Measurements from ENCODE around the gene GNG12.

The GNG12 gene

DNA sequence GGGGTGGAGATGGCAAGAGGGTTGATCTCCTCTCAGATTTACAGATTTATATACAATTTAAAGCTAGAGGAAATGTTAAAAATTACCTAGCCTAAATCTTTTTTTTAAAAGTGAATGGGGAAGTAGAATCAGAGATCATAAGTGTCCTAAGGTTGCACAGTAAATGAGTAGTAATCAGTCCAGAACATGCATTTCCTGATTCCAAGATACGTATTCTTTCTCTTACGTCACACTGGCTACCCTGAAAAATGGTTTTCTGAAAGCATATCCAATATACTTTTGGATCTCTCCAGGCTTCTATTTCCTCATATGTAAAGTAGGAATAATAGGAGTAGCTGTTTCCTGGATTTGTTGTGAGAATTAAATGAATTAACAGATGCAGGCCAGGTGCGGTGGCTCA, 136.6 kb downstream of the GNG12 start:
- DNase-seq, result no peak

DNA sequence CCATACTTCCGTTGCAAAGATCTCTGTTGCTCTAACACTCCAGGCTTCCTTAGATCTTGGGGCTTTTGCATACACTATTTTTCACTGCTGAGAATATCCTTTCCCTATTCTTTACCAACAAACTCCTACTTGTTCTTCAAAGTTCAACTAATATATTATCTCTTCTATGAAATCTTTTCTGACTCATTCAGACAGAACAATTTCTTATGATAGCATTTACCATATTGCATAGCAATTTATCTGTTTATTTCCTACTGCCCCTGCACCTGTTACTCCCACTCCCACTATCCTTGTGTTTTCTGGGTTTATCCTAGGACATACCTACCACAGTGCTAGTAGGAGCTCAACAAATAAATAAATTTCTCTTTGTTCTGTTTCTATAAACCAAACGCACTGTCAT, 137.3 kb downstream of the GNG12 start:
- no peak for DNase-seq

DNA sequence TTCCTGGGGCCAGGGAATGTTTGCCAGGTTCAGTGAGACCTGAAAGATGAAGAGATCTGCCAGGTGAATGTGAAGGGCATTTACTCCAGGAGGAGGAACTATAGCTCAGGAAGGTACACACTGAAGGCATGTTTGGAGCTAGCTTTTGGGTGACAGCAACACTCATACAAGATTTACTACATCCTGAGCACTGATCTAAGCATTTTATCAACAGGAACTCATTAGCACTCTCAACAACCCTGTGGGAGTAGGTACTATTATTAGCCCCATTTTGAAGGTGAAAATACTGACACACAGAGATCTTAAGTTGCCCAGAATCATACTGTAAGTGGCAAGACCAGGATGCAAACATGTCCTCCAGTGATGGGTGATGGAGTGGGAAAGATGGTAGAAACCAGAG, 141.6 kb downstream of the GNG12 start:
- DNase-seq, result no peak

DNA sequence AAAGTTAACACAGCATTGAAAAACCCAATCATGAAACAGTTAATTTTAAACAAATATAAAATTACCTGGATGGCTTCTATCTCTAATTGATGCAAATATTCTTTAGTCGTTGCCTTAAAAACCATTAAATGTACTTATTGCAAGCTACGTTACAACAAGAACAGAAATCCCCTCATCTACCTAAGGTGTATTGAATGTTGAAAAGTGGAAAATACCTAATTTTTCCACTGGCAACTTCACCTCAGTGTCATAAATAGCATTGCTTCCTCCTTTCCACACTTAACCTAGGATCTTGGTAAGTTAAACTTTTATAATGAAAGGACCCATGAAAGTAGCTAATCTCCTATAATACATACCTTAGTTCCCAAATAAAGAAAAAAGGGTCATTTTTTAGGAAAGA, 142.9 kb downstream of the GNG12 start:
- no peak for DNase-seq

DNA sequence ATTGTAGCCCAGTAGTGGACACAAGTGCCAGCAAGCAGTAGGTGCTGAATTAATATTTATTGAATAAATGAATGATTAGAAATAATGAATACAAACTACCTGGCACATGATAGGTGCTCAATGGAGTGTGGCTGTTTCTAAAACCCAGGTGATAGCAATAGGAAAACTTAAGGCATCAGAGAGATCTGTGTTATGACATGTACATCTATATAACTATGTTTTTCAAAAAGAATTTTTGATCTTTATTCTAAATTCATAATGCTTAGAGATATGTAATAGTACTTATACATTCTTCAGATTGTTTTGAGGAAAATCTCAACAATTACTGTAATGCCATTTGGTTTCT, 143.3 kb downstream of the GNG12 start:
- no peak for DNase-seq

DNA sequence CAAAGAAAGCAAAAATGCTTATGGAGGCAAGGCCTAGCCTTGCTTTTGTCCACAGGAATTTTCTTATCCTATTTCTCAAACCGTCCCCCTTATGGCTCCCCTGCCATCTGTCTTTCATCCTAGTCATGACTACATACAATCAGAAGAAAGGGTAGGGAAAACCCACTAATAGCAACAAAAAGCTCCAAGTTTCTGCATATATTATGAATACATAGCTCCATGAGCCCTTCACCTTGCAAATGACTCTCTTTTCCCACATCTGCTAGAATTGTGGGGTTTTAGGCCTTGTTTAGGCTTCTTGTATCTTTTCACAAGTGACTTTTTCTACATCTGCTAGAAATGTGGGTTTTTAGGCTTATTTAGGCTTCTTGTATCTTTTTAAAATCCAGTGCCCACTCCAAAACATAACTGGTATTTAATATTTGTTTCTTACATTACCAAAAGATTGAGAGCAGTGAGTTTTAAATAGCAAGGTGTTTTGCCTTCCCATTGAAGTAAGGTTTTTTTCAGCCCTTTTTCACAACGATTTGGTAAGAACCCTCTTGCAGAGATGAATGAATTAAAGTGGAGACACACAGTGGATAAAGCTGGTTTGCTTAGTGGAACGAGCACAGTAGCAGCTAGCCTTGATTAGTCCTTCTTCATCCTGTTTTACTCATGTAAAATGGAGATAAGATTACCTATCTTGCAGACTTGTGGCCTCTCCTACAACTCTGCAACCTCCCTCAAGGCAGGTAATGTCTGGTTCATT, 143.8 kb downstream of the GNG12 start:
- no peak for DNase-seq

DNA sequence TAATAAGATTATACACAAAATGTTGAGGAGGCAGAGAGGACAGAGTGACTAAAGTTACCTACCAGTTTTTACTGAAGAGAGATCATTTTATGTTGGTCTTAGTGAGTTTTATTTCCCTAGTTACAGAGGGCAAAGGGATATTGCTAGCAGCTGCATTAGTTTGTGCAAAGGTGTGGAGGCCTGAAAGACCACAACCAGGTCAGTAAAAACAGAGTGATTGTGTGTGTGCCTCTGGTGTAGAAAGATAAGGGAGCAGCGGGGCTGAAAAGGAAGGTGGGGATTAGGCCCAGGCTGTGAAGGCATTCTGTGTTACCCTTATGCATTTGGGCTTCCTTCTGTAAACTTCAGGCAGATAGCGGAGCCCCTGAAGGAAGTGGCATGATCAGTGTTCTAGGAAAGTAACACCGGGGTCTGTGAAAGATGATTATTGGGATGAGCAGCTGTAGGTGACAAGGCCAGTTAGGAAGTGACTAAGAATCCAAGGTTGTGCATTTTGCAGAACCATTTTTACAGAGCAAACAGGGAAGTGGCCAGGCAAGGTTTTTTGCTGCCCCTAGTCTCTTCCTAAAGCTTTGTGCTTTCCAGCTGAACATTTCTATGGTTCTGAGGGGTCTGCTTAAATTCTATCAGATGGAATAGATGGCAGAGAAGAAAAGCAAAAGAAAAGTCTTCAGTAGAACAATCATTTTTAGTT, 144.6 kb downstream of the GNG12 start:
- DNase-seq, result no peak

DNA sequence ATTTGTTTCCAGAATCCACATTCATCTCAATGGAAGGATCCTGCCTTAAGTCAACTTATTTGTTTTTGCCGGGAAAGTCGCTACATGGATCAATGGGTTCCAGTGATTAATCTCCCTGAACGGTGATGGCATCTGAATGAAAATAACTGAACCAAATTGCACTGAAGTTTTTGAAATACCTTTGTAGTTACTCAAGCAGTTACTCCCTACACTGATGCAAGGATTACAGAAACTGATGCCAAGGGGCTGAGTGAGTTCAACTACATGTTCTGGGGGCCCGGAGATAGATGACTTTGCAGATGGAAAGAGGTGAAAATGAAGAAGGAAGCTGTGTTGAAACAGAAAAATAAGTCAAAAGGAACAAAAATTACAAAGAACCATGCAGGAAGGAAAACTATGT, 145.6 kb downstream of the GNG12 start:
- DNase-seq, result no peak

DNA sequence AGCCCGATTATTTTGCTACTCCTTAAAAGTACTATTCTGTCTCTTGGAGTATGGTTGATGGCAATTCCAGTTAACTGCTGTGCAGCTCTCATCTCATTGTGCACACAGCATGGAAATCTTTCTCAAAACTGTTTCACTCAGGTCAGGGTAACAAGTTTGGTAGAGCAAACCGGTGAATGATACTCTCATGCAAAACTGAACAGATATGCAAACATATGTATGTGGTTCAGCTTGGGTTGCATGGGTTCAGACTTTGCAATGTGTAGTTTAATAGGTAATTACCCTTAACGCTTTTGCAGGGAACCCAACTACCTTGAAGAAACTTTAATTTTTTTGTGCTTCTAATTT, 146.1 kb downstream of the GNG12 start:
- no peak for DNase-seq

DNA sequence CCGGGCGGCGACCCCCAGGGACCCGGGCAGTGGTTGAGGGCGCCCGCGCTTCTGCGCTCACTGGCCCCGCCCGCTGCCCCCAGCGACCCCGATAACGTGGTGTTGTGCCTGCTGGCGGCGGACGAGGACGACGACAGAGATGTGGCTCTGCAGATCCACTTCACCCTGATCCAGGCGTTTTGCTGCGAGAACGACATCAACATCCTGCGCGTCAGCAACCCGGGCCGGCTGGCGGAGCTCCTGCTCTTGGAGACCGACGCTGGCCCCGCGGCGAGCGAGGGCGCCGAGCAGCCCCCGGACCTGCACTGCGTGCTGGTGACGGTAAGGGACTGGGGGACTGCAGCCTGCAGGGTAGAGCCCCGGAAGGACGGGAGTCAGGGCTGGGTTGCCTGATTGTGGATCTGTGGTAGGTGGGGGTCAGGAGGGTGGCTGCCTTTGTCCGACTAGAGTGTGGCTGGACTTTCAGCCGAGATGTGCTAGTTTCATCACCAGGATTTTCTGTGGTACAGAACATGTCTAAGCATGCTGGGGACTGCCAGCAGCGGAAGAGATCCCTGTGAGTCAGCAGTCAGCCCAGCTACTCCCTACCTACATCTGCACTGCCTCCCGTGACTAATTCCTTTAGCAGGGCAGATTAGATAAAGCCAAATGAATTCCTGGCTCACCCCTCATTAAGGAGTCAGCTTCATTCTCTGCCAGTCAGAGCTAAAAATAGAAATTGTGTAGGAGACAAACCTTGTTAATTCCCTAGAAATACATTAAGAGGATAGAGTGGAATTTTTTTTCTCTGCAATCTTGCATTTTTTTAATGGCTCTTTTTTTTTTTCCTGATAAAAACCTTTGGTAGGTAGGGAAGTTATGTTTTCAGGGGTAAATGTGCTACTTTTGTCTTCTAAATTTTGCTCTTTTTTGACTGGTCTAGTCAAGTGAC, 146.7 kb downstream of the GNG12 start:
- DNase-seq, result peak; percentile 51

DNA sequence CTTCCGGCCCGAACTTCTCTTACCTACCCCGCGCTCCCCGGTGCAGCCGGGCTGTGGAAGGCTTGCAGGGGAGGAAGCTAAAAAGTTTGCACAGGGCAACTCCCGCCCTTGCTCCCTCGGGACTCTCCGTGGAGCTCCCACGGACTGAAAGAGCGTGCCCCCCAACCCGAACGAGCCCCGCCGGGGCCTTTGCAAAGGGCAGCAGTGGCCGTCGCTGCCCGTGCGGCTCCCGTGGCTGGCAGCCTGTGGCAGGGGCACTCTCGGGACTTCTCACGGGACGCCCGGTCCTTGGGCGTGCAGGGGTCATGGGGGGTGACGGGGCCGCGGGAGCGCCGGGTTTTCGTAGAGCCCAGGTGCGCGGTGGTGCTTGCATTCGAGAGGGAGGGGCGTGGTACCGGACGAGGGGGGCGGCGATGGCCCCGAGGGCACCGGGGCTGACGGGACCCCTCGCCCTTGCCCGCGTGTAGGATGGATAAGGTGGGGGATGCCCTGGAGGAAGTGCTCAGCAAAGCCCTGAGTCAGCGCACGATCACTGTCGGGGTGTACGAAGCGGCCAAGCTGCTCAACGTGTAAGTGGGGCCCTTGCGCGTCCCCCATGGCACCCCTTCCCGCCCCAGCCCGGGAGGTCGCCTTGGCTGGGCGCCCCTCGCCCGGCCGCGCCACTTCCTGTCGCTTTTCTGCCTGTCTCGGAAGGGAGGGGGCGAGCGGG, 147.6 kb downstream of the GNG12 start:
- peak; percentile 48 for DNase-seq

DNA sequence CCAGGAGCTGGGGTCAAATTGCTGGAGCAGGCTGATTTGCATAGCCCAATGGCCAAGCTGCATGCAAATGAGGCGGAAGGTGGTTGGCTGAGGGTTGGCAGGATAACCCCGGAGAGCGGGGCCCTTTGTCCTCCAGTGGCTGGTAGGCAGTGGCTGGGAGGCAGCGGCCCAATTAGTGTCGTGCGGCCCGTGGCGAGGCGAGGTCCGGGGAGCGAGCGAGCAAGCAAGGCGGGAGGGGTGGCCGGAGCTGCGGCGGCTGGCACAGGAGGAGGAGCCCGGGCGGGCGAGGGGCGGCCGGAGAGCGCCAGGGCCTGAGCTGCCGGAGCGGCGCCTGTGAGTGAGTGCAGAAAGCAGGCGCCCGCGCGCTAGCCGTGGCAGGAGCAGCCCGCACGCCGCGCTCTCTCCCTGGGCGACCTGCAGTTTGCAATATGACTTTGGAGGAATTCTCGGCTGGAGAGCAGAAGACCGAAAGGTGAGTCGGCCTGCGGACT, 148.2 kb downstream of the GNG12 start, which contains the start of gene GADD45A:
GADD45A (plus strand) TSS at position 135 of the 491 bp plus-strand sequence; CDS start at position 429, 294 bp downstream.
- DNase-seq, result peak; percentile 93

DNA sequence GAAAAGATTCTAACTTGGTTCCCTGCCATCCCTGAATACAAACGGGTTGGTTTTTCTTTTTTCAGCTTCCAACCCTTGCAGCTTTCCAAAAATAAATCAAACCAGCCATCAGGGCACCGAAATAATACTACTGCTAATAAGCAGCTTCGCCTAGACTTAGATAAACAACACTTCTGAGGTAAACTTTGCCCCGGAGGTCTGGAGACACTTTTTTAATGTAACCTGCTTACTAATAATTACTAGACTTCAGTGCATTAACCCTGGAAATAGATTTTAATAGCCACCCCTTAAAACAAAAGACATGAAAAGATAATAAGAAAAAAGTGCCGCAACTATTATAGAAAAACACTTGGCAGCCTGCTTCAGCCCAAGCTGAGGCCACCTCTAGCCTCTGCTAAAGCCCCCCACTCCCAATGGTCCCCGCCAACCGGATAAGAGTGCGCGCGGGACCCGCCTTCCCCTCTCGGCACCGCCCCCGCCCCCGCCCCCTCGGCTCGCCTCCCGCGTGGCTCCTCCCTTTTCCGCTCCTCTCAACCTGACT, 148.7 kb downstream of the GNG12 start:
- peak; percentile 87 for DNase-seq

DNA sequence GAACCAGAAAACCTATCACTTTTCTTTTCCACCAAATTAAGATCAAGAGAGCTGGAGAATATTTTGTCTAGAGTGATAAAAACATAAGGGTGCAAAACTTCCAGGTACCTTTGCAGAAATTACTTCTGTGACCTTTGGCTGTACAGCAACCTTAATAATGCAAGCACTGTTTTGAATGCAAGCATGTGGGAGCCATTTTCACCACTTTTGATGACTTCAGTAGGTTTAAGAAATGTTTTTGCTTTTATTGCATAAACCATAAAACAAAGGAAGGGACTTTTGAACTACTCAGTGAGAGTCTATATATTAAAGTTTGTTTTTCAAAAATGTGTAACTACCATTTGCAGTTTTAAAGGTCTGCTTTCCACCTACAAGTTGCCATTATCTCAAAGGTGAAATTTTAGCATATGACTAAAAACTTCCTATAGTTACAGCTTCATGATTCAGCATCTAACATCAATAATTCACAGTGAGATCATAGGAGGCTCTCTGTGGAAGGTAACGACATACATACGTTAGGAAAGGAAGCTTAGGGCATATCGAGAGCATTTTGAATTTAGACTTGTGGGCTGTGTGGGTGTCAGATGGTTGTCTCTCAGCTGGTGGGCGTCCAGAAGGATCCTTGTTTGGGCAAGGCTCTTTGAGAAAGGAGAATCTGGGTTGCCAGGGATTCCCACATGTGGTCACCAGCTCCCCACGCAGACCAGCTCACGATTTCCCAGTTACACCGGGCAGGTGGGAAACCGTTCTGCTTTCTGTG, 149.3 kb downstream of the GNG12 start:
- no peak for DNase-seq

DNA sequence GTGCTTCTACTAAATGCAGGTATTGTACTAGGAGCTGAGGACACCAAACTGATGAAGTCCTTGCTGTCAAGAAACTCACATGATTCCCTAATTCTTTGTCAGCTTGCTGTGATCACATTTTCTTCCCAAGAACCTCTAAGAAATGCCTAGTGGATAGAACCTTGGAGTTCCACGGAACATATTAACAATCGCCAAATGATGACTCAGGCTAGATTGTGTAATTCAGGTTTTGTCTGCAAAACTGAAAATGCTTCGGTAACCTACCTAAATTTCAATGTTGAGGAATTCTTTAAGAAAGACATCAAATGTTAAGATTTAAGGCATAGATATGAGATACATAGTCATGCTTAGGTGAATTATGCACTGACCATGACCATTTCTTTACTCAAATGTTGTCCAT, 150.0 kb downstream of the GNG12 start:
- no peak for DNase-seq

DNA sequence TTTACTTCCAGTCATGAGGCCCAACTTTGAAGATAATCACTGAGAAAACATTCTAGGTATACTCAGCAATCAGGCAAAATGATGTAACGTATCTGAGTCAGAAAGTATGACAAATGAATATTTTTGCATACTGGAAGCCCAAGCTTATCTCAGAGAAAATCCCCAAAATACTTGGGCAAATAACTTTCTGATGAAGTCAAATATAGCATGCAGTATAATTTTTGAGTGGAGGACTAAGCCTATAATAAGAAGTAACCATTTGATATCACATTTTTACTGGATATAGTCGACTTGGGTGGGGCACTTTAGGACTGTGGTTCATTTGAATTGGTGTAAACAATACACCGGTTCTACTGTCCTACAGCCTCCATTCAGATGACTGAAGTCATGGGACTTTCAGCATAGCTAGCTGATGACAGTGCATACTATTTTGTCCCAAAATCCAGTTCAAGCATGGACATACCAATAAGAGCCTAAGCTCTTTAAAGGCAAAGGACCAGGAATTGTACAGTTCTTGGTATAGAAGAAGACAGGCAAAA, 150.5 kb downstream of the GNG12 start:
- no peak for DNase-seq

DNA sequence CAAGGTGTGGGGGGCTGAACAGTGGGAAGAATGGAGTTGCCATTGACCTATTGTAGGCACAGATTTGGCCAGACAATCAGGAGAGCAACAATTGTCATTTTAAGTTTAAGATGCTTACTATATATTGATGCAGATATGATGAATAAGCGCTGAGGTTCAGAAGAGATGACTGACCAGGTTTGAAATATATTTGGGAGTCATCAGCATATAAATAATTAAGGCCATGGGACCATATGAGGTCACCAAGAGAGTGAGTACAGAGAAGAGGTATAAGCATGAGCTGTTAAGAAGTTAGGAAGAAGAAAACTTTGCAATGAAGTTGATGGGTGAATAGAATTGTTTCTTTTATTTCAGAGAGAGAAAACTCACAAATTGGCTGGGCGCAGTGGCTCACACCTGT, 152.8 kb downstream of the GNG12 start:
- no peak for DNase-seq

DNA sequence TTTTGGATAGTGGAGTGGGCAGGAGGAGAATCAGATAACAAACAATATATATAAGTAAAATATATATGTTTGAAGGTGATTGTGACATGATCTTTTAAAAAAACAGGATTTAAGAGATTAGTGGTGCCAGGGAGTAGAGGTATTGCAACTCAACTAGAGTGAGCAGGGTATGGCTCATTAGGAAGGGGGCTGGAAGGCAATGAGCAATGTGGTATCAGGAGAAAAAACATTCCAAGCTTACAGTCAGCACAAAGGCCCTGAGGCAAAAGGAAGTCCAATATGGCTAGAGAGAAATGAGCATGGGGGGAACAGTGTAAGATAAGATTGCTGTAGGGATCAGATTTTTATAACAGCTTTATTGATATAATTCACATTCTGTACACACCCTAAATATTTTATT, 153.6 kb downstream of the GNG12 start:
- DNase-seq, result no peak

DNA sequence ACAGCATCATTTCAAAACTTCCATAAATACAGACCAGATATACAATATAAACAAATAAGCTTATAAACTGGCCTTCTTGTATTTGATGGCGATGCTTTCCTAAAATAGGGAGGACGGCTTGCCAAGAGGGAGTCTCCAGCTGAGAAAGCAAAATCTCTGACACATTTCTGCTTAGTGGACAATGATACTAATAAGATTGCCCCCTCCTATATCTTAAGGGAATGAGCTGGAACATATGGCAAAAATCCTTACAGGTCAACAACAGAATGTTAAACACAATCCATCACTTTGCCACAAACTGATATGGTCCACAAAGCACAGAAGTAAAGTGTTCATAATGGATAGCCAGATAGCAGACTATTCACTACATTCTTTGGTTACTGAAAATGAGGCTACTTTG, 155.3 kb downstream of the GNG12 start:
- DNase-seq, result no peak

DNA sequence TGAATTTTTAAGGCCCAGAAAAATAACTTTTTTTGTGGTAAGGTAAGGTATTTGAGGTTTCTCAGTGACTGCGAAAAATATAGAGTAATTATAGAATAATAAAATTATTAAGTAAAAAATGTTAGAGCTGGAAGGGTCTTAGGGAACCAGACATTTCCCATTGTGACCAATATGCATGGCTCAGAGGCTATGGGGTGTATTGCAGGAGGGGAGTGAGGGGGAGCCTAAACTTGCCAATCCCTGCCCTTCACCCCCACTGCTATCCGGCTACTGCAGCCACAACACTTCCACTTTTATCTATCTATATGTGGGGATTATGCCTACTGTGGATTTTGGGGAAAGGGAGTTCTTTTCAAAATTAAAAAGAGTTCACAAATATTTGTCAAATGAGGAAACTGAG, 155.9 kb downstream of the GNG12 start:
- DNase-seq, result no peak

DNA sequence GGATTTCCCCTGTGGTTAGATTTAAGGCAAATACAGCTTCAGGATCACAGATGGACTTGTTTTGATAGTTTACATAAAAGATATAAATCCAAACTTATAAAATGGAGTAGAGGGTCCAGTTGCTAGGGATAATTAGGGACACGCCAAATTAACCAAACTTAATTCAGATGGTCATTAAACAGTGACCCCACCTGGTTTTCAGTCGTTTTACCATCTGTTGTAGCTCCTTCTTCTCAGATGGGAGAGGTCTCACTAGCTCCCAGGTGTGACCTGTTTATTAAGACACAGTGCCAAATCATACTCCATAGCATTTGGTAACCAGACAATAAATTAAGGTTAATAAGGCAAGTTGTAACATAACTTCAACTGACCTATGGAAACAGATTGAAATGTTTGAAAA, 156.3 kb downstream of the GNG12 start:
- no peak for DNase-seq

Data from activated gamma-delta T cell (primary cell).